ENCODE results near the gene SEPTIN1. TPM values are rescaled to one million over a fixed set of nuclear protein-coding genes. Genes with fewer than 3 reads are reported as not detected.

SEPTIN1 gene
- total RNA-seq, 1 donor from 2014 or later: 2.0 TPM

DNA sequence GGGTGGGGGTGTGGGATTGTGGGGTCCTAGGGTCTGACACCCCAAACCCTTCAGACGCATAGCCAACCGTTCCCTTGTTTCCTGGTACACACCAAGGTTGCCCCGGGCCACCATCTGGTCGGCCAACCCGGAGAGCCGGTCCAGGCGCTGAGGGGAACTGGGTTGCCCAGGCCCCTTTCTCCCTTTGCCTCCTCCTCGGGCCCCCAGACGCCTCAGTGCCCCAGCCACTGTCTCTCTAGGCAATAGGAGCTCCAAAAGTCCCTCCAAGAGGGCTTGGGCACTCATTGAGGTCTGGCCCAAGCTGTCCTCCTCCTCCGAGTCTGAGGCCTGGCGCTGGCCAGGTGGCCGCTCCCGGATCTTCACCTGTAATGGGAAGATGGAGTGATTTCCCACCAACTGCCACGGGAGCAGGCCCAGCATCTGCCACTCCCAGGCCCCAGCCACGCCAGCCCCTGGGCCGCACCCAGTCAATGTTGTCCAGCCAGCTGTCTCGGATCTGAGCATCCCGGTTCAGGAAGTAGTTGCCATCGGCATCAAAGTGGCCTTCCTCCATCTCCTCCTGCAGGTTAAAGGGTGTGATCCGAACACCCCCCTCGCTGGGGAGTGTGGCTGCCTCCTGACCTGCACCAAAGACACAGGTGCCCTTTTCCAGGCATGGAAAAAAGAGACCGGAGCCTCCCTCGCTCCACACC lies 28.8 kb downstream of the SEPTIN1 start:
- TF ChIP-seq, protein P1, sequence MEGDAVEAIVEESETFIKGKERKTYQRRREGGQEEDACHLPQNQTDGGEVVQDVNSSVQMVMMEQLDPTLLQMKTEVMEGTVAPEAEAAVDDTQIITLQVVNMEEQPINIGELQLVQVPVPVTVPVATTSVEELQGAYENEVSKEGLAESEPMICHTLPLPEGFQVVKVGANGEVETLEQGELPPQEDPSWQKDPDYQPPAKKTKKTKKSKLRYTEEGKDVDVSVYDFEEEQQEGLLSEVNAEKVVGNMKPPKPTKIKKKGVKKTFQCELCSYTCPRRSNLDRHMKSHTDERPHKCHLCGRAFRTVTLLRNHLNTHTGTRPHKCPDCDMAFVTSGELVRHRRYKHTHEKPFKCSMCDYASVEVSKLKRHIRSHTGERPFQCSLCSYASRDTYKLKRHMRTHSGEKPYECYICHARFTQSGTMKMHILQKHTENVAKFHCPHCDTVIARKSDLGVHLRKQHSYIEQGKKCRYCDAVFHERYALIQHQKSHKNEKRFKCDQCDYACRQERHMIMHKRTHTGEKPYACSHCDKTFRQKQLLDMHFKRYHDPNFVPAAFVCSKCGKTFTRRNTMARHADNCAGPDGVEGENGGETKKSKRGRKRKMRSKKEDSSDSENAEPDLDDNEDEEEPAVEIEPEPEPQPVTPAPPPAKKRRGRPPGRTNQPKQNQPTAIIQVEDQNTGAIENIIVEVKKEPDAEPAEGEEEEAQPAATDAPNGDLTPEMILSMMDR (IDR thresholded peaks at IDR 0.05): no peak
- no peak for DNase-seq (ENCODE audit: extremely low spot score, unreplicated experiment)
- Mint-ChIP-seq H3K27ac (ENCODE audit: unreplicated experiment) (no peak overlapping the region), H3K4me1 (ENCODE audit: unreplicated experiment) (peaks cover 23% of the 10 kb centered on the region), H3K36me3 (ENCODE audit: unreplicated experiment) (peaks cover 26% of the 10 kb centered on the region), H3K27me3 (ENCODE audit: unreplicated experiment) (no peaks in the 10 kb centered on the region), H3K4me3 (ENCODE audit: unreplicated experiment) (peak overlapping the region; percentile 91), H3K9me3 (ENCODE audit: unreplicated experiment) (no peaks in the 10 kb centered on the region)

DNA sequence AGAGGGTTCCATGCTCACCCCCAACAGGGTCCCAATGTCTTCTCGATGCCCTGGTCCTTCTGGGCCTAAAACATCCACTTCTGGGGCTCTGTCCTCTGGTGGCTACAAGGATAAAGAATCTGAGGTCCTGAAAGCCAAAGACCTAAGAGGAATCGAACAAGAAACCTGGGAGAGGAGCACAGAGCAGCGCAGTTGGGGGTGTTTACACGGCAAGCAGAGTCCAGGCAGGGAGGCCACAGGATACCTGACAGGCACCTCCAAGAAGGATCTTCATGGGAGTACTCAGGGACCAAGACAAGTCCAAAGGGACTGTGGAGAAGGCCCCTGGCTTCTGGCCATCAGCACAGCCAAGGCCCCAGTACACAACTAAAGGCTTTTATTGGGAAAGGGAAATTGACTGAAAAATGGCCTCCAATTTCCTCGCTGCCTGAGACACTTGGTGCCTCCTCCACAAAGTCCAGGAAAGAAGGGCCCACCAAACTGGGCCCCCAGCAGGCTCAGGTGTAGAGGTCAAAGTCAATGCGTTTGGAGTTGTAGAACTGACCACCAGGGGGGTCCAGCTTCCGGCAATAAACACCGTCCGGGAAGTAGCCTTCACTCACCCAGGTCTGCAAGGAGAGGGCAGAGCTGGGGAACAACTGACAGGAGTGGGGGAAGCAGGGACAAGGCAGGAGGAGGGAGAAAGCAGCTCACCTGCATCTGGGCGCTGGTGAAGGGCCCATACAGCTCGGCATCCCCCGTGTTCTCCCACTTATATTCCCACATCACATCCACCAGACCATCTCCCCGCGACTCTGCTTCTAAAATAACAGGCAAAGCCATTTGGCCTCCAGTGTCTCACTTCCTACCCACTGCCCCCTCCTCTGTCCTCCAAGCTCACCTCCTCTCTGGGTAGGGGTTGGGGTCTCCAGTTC lies 29.6 kb downstream of the SEPTIN1 start:
- Mint-ChIP-seq H3K36me3 (ENCODE audit: unreplicated experiment) (peaks cover 26% of the 10 kb centered on the region), H3K27ac (ENCODE audit: unreplicated experiment) (no peak overlapping the region), H3K4me1 (ENCODE audit: unreplicated experiment) (peaks cover 23% of the 10 kb centered on the region), H3K27me3 (ENCODE audit: unreplicated experiment) (no peaks in the 10 kb centered on the region), H3K4me3 (ENCODE audit: unreplicated experiment) (peak overlapping the region; percentile 47), H3K9me3 (ENCODE audit: unreplicated experiment) (no peaks in the 10 kb centered on the region)
- DNase-seq (ENCODE audit: extremely low spot score, unreplicated experiment): no peak
- TF ChIP-seq, protein P1 (IDR thresholded peaks at IDR 0.05): peak; percentile 20

DNA sequence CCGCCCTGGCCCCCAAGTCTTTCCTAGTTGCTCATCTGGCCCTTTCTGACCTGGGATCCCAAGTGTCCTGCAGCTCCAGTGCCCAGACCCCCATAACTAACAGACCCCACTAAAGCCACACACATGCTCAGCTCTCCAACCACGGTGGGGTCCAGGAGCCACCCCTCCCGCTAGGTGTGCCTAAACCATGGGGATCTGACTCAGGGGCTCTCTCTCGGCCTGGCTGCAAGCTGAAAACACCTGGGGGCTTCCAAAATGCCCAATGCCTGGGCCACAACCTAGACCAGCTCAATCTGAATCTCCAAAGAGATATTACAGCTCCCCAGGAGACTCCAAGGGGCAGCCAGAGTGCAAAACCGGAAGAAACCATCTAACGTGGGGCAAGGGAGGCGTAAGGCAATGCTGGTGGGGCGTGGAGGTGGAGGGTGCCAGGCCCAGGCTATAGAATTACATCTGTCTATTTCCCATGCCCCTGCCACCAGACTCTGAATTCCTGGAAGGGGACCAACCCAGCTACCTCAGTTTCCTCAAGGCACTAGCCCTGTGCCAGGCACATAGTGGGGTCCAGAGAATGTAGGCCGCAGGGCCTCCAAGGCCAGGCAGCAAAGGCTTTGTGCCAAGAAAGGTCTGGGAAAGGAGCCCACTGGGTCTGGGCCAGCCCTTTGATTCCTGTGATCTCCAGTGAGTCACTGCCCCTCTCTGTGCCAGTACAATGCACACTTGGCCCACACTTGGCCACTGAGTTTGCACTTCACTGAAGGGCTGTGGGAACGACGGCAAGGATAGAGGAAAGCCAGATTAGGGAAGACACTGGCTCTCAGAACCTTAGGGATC lies 30.6 kb downstream of the SEPTIN1 start:
- Mint-ChIP-seq H3K4me1 (ENCODE audit: unreplicated experiment) (peaks cover 23% of the 10 kb centered on the region), H3K27me3 (ENCODE audit: unreplicated experiment) (no peaks in the 10 kb centered on the region), H3K9me3 (ENCODE audit: unreplicated experiment) (no peaks in the 10 kb centered on the region), H3K36me3 (ENCODE audit: unreplicated experiment) (peaks cover 20% of the 10 kb centered on the region), H3K4me3 (ENCODE audit: unreplicated experiment) (no peak overlapping the region), H3K27ac (ENCODE audit: unreplicated experiment) (no peak overlapping the region)
- no peak for DNase-seq (ENCODE audit: extremely low spot score, unreplicated experiment)
- TF ChIP-seq, protein P1 (IDR thresholded peaks at IDR 0.05): no peak

DNA sequence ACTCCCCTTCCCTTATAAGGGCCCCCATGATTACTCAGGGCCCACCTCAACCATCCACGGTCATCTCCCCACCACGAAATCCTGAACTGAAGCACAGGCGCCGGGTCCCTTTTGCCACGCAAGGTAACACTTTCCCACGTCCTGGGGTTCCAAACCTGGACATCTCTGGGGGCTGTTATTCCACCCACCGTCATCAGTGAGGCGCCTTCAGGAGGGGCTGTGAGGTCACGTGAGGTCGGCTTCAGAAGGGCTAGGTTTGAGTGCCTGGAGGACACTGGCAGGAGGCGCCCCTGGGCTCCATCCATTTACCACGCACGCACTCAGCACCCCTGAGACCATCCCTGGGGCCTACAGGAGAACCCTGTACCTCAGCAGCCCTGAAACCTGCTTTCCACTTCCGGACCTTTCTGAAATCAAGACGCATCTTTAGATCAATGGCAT lies 31.3 kb downstream of the SEPTIN1 start:
- Mint-ChIP-seq H3K27ac (ENCODE audit: unreplicated experiment) (no peak overlapping the region), H3K4me3 (ENCODE audit: unreplicated experiment) (no peak overlapping the region), H3K36me3 (ENCODE audit: unreplicated experiment) (peaks cover 20% of the 10 kb centered on the region), H3K4me1 (ENCODE audit: unreplicated experiment) (peaks cover 19% of the 10 kb centered on the region), H3K9me3 (ENCODE audit: unreplicated experiment) (no peaks in the 10 kb centered on the region), H3K27me3 (ENCODE audit: unreplicated experiment) (no peaks in the 10 kb centered on the region)
- DNase-seq (ENCODE audit: extremely low spot score, unreplicated experiment): no peak
- TF ChIP-seq, protein P1 (IDR thresholded peaks at IDR 0.05): no peak

All from osteocyte (in vitro differentiated cells).